Measurements from ENCODE around the gene SLC2A6. TPM values are rescaled to one million over a fixed set of nuclear protein-coding genes. Genes with fewer than 3 reads are reported as not detected.

SLC2A6 gene
- total RNA-seq, 1 donor from 2014 or later: 29.2 TPM

GRCh38 chr9:133458643-133459312 is 20.1 kb downstream of the SLC2A6 start:
- no peak for TF ChIP-seq CTCF (conservative IDR thresholded peaks at IDR 0.05; ENCODE audit: low read depth, low read length)
- H3K4me3 ChIP-seq (ENCODE audit: low read depth, low read length): peak overlapping the region; percentile 78
- no peak for DNase-seq (ENCODE audit: low read depth)

GRCh38 chr9:133457748-133458147 is 21.2 kb downstream of the SLC2A6 start:
- TF ChIP-seq CTCF (conservative IDR thresholded peaks at IDR 0.05; ENCODE audit: low read depth, low read length): no peak
- H3K4me3 ChIP-seq (ENCODE audit: low read depth, low read length): no peak overlapping the region
- DNase-seq (ENCODE audit: low read depth): no peak

- H3K4me3 ChIP-seq (ENCODE audit: low read depth, low read length): no peak overlapping the region
- DNase-seq (ENCODE audit: low read depth): no peak
- TF ChIP-seq CTCF (conservative IDR thresholded peaks at IDR 0.05; ENCODE audit: low read depth, low read length): no peak
Measured at GRCh38 chr9:133457233-133457632, 21.7 kb downstream of the SLC2A6 start.

GRCh38 chr9:133456409-133456808 is 22.5 kb downstream of the SLC2A6 start:
- DNase-seq (ENCODE audit: low read depth): no peak
- H3K4me3 ChIP-seq (ENCODE audit: low read depth, low read length): no peak overlapping the region
- TF ChIP-seq CTCF (conservative IDR thresholded peaks at IDR 0.05; ENCODE audit: low read depth, low read length): no peak

GRCh38 chr9:133455936-133456335 is 23.0 kb downstream of the SLC2A6 start:
- DNase-seq (ENCODE audit: low read depth): no peak
- no peak for TF ChIP-seq CTCF (conservative IDR thresholded peaks at IDR 0.05; ENCODE audit: low read depth, low read length)
- H3K4me3 ChIP-seq (ENCODE audit: low read depth, low read length): no peak overlapping the region

GRCh38 chr9:133454943-133455673 is 23.8 kb downstream of the SLC2A6 start:
- H3K4me3 ChIP-seq (ENCODE audit: low read depth, low read length): no peak overlapping the region
- no peak for DNase-seq (ENCODE audit: low read depth)
- TF ChIP-seq CTCF (conservative IDR thresholded peaks at IDR 0.05; ENCODE audit: low read depth, low read length): no peak

Data from epithelial cell of proximal tubule (primary cell).